EH (cell line): ENCODE measurements around the gene TMEM37.

Experiments used
- DNase-seq: peaks from one replicate; pipeline ENCODE4 v3.0.0-alpha.2; 2015; ENCODE audit warnings: low read depth

Gene TMEM37

GRCh38 chr2:119455066-119455718 is 23.5 kb downstream of the TMEM37 start:
- no peak for DNase-seq

DNA sequence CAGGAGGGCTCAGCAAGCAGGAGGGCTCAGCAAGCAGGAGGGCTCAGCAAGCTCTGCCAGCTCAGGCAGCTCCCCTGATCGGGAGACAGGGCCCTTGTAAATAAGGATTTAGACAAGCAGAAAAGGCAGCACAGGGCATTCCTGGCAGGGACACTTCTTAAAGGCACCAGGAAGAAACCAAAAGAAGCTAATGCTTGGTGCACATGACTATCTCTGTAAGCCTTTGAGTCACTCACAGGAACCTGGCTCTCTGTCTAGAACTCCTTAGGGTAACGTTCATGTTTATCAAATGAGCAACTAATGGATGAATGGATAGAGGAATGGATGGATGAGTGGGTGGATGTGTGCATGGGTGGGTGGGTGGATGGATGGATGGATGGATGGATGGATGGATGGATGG is 28.4 kb downstream of the TMEM37 start:
- no peak for DNase-seq

DNA sequence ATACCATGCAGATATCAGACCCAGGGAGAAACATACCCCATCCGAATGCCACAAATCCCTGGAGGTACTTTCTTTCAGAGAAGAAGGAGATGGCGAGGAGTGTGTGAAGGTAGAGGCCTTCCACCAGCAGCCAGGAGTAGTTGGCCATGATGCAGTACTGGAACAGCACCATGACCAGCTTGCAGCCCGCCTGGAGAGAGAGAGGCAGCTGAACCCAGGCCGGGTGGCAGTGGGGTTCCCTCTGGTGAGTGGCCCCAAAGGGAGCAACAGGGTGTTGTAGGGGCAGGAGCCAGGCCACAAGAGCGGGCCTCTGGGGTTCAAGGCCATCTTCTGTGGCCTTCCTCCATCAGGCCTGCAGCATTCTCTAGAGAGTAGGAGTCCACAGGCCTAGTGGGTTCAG is 30.2 kb downstream of the TMEM37 start:
- no peak for DNase-seq

- DNase-seq, result no peak
Observed at GRCh38 chr2:119462574-119462973, 30.9 kb downstream of the TMEM37 start.

GRCh38 chr2:119463136-119463535 is 31.5 kb downstream of the TMEM37 start:
- DNase-seq, result no peak

- no peak for DNase-seq
Observed at GRCh38 chr2:119463990-119464389, 32.3 kb downstream of the TMEM37 start.

DNA sequence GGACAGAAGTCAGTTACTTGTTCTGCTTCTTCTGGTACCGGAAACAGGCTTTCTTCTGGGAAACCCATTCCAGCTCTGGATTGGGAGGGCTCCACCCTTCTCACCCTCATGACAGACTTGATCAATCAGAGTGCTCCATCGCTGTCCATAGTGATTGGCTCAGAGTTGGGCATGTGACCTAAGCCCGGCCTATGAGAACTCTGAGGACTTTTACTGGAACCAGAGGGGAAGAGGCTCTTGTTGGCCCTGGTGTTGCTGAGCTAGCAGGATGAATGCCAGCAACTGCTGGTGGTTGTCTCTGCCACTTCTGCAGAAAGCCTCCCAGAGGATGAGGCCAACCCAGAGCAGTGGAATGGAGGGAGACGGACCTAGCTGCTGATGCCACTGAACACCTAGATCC is 33.3 kb downstream of the TMEM37 start:
- peak; percentile 4 for DNase-seq

GRCh38 chr2:119465687-119466086 is 34.0 kb downstream of the TMEM37 start:
- DNase-seq, result no peak

DNA sequence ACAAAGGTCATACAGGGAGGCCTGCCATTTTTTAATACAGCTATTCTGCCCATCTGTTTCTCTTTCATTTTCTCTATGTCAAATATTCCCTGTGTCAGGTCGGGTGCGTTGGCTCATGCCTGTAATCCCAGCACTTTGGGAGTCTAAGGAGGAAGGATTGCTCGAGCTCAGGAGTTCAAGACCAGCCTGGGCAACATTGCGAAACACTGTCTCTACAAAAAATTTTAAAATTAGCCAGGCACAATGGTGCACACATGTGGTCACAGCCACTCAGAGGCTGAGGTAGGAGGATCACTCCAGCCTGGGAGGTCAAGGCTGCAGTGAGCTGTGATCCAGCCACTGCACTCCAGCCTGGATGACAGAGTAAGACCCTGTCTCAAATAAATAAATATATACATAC is 34.7 kb downstream of the TMEM37 start:
- DNase-seq, result no peak

DNA sequence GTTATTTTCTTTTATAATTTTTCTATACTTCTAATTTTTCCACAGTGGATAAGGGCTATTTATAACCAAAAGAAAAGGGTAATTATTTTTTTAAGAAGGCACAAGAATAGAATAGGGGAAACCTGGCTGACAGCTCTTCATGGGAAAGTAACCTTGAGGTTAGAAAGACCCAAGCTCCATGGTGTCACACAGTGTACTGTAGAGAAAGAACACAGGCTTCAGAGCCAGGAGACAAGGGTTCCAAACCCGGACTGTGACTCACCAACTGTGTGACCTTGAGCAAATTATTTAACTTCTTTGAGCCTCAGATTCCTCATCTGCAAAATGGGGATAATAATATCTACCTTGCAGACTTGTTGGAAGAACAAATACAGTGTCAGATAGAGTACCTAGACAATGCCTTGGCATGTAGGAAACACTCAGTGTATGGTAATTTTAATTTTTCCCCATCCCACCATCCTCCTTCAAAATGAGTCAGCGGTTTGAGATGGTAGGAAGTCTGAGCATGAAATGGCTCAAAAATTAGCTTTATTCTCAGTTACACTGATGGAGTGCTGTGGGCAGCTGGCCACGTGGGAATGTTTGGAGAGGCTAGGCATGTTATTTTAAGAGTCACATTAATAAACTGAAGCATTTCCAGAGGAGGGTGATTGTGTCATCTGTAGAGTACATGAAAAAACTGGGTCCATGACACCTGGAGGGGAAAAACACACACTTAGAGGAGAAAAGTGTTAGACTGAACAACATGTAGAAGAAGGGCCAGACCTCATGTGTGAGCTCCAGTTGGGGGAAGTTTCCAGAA is 36.7 kb downstream of the TMEM37 start:
- DNase-seq, result peak; percentile 65

GRCh38 chr2:119469131-119469530 is 37.5 kb downstream of the TMEM37 start:
- no peak for DNase-seq

DNA sequence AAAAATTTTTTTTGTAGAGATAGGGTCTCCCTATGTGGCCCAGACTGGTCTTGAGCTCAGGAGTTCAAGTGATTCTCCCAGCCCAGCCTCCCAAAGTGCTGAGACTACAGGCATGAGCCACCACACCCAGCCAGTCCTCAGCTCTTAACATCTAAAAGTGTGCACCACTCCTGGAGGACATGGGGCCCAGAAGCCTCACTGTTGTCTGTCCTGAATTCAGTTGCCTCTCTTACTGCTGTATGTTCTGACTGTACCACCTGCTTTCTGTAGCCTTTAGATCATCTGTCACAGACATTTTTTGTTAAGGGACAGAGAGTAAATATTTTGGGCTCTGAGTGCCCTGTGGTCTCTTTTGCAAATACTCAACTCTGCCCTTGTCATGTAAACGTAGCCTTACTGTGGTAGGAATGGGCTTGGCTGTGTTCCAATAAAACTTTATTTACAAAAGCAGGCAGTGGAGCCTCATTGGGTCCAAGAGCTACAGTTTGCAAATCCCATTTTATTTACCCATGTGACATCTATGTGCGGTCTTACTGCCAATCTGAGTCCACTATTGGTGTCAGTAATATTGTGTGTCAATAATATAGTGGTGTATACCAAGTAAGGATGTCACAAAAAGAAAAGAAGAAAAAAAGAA is 38.1 kb downstream of the TMEM37 start:
- DNase-seq, result no peak

- DNase-seq, result no peak
Observed at GRCh38 chr2:119472749-119473148, 41.1 kb downstream of the TMEM37 start.

DNA sequence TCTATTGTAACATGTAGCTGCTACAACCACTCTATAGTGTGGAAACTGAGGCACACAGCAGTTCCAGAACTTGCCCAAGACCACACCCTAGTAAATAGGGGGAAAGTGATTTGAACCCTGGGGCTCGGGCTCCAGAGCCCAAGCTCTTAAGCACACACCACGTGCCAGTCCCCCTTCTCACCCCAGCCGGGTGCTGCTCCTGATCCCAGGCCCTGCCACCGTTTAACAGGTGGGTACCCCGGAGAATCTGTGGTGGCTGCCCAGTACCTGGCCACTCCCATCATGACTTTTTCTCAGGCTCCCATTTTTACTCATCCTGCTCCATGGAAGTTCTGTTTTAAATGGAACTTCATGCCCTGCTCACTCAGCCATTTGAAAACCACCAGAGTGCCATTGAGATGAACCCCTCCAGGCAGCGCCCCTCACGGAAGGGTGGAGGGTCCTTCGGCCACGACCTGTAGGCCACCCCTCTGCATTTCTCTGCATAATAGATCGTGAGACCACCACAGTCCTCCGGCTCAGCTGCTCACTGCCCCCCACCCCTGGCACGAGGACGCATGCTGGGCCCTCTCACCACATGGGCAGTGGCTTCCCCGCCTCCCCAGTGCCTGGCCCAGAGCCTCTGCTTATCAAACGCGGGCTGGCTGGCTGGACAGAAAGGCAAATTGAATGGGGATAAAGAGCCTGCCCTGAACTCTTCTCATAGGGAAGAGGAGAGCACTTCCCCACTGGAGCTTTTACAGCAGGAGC is 42.1 kb downstream of the TMEM37 start:
- DNase-seq, result no peak

- no peak for DNase-seq
Observed at GRCh38 chr2:119474371-119475224, 42.9 kb downstream of the TMEM37 start.

GRCh38 chr2:119475225-119475856 is 43.7 kb downstream of the TMEM37 start:
- no peak for DNase-seq

GRCh38 chr2:119475857-119476244 is 44.2 kb downstream of the TMEM37 start:
- DNase-seq, result no peak

GRCh38 chr2:119476301-119477112 is 44.9 kb downstream of the TMEM37 start:
- DNase-seq, result peak; percentile 58

GRCh38 chr2:119477113-119477505 is 45.5 kb downstream of the TMEM37 start:
- DNase-seq, result no peak
